Mesendoderm (in vitro differentiated cells): ENCODE data around the gene TBL2.

ENCODE experiments used
- DNase-seq: peaks from one replicate; pipeline ENCODE4 v3.0.0; 2013
- H2AK5ac ChIP-seq: 2 replicates; pipeline ENCODE4 v1.6.1; 2013; ENCODE audit warnings: low read length, inconsistent platforms
- H2BK120ac ChIP-seq: 2 replicates; pipeline ENCODE4 v1.6.1; 2013; ENCODE audit warnings: low read depth, mild to moderate bottlenecking, low read length, moderate library complexity, mixed read lengths
- H2BK15ac ChIP-seq: replicated peaks from 2 replicates; pipeline ENCODE4 v1.6.1; 2013; ENCODE audit warnings: low read depth, mild to moderate bottlenecking, moderate library complexity
- H2BK5ac ChIP-seq: 2 replicates; pipeline ENCODE4 v1.6.1; 2013; ENCODE audit warnings: low read length, inconsistent platforms
- H3K18ac ChIP-seq: 2 replicates; pipeline ENCODE4 v1.6.1; 2013; ENCODE audit warnings: mild to moderate bottlenecking, low read length, mixed read lengths
- H3K23ac ChIP-seq: one replicate; pipeline ENCODE4 v1.6.1; 2013; ENCODE audit warnings: low read length
- H3K27ac ChIP-seq: 2 replicates; pipeline ENCODE4 v1.5.1; 2013; ENCODE audit warnings: low read depth, mild to moderate bottlenecking, inconsistent platforms, low read length, moderate library complexity
- H3K27me3 ChIP-seq: 2 replicates; pipeline ENCODE4 v1.6.1; 2013; ENCODE audit warnings: low read length, control low read depth, mild to moderate bottlenecking, inconsistent platforms; ENCODE audit not compliant: insufficient read depth, poor library complexity
- H3K36me3 ChIP-seq: 2 replicates; pipeline ENCODE4 v1.6.1; 2013; ENCODE audit warnings: low read length, inconsistent platforms; ENCODE audit not compliant: control insufficient read depth, insufficient read depth
- H3K4ac ChIP-seq: one replicate; pipeline ENCODE4 v1.6.1; 2013; ENCODE audit warnings: low read depth, mild to moderate bottlenecking, low read length, moderate library complexity
- H3K4me1 ChIP-seq: 2 replicates; pipeline ENCODE4 v1.6.1; 2013; ENCODE audit warnings: low read depth, low read length, inconsistent platforms; ENCODE audit not compliant: control insufficient read depth
- H3K4me2 ChIP-seq: 2 replicates; pipeline ENCODE4 v1.6.1; 2013; ENCODE audit warnings: low read length
- H3K4me3 ChIP-seq: 2 replicates; pipeline ENCODE4 v1.5.1; 2013; ENCODE audit warnings: mild to moderate bottlenecking, low read length
- H3K56ac ChIP-seq: one replicate; pipeline ENCODE4 v1.6.1; 2013; ENCODE audit warnings: low read length
- H3K79me1 ChIP-seq: 2 replicates; pipeline ENCODE4 v1.6.1; 2013; ENCODE audit warnings: low read length, inconsistent platforms
- H3K79me2 ChIP-seq: 2 replicates; pipeline ENCODE4 v1.6.1; 2013; ENCODE audit warnings: mild to moderate bottlenecking, low read length; ENCODE audit not compliant: control insufficient read depth, insufficient read depth
- H3K9ac ChIP-seq: 2 replicates; pipeline ENCODE4 v1.6.1; 2013; ENCODE audit warnings: low read length, inconsistent platforms
- H4K5ac ChIP-seq: one replicate; pipeline ENCODE4 v1.6.1; 2013; ENCODE audit warnings: low read length
- H4K8ac ChIP-seq: one replicate; pipeline ENCODE4 v1.6.1; 2013; ENCODE audit warnings: low read depth, mild to moderate bottlenecking, control low read depth, low read length, moderate library complexity
- WGBS: extraction: QIAGEN DNeasy Blood & Tissue Kit; methylation state at CpG from one replicate; pipeline ENCODE4 v1.1.7; 2013; ENCODE audit warnings: low lambda C conversion rate, missing lambda C conversion rate; ENCODE audit not compliant: insufficient coverage; ENCODE audit errors: extremely low coverage; 5-methylcytosine and 5-hydroxymethylcytosine counted together

Gene TBL2

GRCh38 chr7:73577627-73578341, 595 bp downstream of the TBL2 start:
- no peak overlapping the region for H4K8ac ChIP-seq
- no peak overlapping the region for H2BK5ac ChIP-seq
- peak overlapping the region; percentile 81 for H3K4me2 ChIP-seq
- no CpG with 5 or more reads among the region's 32 CpGs for WGBS
- peaks cover 3% of the 10 kb centered on the region for H3K4me1 ChIP-seq
- H4K5ac ChIP-seq, result no peak overlapping the region
- peak overlapping the region; percentile 56 for H3K4ac ChIP-seq
- no peak overlapping the region for H2BK120ac ChIP-seq
- H3K4me3 ChIP-seq, result peak overlapping the region; percentile 84
- H3K18ac ChIP-seq, result peak overlapping the region; percentile 81
- H3K79me1 ChIP-seq, result peaks cover 10% of the 10 kb centered on the region
- DNase-seq, result no peak
- H3K9ac ChIP-seq, result peak overlapping the region; percentile 98
- H3K27me3 ChIP-seq, result no peaks in the 10 kb centered on the region
- peak overlapping the region; percentile 14 for H2AK5ac ChIP-seq
- H3K36me3 ChIP-seq, result peaks cover 8% of the 10 kb centered on the region
- H3K27ac ChIP-seq, result peak overlapping the region; percentile 29
- peak overlapping the region; percentile 80 for H3K23ac ChIP-seq
- peak overlapping the region; percentile 95 for H3K56ac ChIP-seq
- no peak overlapping the region for H2BK15ac ChIP-seq
- peaks cover 8% of the 10 kb centered on the region for H3K79me2 ChIP-seq

DNA sequence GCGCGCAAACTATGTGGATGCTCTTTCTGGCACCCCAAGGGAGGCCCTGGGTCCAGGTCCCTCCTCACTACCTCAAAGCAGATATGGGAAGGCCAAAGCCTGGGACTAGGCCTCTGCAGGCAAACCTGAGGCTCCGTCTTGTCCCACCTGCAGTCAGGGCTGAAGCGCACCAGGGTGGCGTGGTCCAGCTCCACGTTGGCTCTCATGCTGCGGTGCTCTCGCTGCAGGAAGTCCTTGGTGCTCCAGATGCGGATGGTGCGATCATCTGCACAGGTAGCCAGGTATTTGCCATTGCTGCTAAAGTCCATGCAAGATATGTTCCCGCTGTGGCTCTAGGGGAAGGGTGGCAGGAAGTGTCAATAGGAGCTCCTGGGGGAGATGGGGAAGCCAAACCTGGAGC, 4.6 kb downstream of the TBL2 start:
- H3K36me3 ChIP-seq, result peaks cover 16% of the 10 kb centered on the region
- WGBS, result no CpG with 5 or more reads among the region's 11 CpGs

DNA sequence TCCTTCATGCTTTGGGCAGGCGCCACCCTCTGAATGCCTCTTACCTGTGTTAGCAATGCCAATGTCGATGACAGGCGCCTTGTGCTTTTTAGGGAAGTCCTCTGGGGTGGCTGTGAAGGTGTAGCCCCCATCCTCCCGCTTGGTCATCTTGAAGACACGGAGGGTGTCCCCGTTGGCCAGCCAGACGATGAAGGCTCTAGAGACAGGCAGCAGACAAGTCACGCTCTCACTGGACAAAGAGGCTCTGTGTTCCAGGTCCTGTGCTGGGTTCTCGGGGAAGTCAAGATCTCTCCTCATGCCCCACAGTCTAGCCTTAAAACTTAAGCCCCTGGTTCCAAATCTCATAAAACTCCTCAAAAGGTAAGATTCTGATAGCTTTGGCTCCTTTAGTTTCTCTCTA, 5.1 kb downstream of the TBL2 start:
- Histone ChIP-seq H4K8ac (no peak overlapping the region), H2BK5ac (no peak overlapping the region), H3K27ac (no peak overlapping the region), H2BK120ac (no peak overlapping the region), H3K79me1 (peaks cover 10% of the 10 kb centered on the region), H2AK5ac (no peak overlapping the region), H3K79me2 (peaks cover 8% of the 10 kb centered on the region), H2BK15ac (no peak overlapping the region), H3K23ac (no peak overlapping the region), H4K5ac (no peak overlapping the region), H3K36me3 (peaks cover 16% of the 10 kb centered on the region), H3K9ac (no peak overlapping the region), H3K4ac (no peak overlapping the region), H3K18ac (no peak overlapping the region), H3K4me3 (no peak overlapping the region), H3K56ac (no peak overlapping the region), H3K4me2 (no peak overlapping the region), H3K27me3 (no peaks in the 10 kb centered on the region), H3K4me1 (no peaks in the 10 kb centered on the region)
- DNase-seq, result no peak
- no CpG with 5 or more reads among the region's 9 CpGs for WGBS

More for the DNA sequence above, 4.6 kb downstream of the TBL2 start:
- Histone ChIP-seq H3K23ac (no peak overlapping the region), H4K5ac (no peak overlapping the region), H4K8ac (no peak overlapping the region), H3K4me3 (no peak overlapping the region), H2BK5ac (no peak overlapping the region), H3K27ac (peak overlapping the region; percentile 38), H3K4ac (no peak overlapping the region), H3K79me2 (peaks cover 8% of the 10 kb centered on the region), H2BK120ac (no peak overlapping the region), H3K18ac (no peak overlapping the region), H2BK15ac (no peak overlapping the region), H3K4me1 (no peaks in the 10 kb centered on the region), H3K56ac (no peak overlapping the region), H3K79me1 (peaks cover 10% of the 10 kb centered on the region), H3K9ac (no peak overlapping the region), H2AK5ac (no peak overlapping the region), H3K27me3 (no peaks in the 10 kb centered on the region), H3K4me2 (no peak overlapping the region)
- DNase-seq, result no peak

- Histone ChIP-seq H2BK5ac (no peak overlapping the region), H3K36me3 (peaks cover 16% of the 10 kb centered on the region), H2BK15ac (no peak overlapping the region), H3K4me3 (no peak overlapping the region), H3K27ac (no peak overlapping the region), H3K79me1 (peaks cover 8% of the 10 kb centered on the region), H4K8ac (no peak overlapping the region), H2AK5ac (no peak overlapping the region), H3K4me1 (no peaks in the 10 kb centered on the region), H3K4ac (no peak overlapping the region), H3K4me2 (no peak overlapping the region), H2BK120ac (no peak overlapping the region), H3K9ac (no peak overlapping the region), H3K27me3 (no peaks in the 10 kb centered on the region), H3K79me2 (peaks cover 5% of the 10 kb centered on the region), H4K5ac (no peak overlapping the region), H3K56ac (no peak overlapping the region), H3K23ac (no peak overlapping the region), H3K18ac (no peak overlapping the region)
- WGBS, result no CpG with 5 or more reads among the region's 6 CpGs
- no peak for DNase-seq
Observed at GRCh38 chr7:73572767-73573186, 5.6 kb downstream of the TBL2 start.

- no peak overlapping the region for H2BK15ac ChIP-seq
- no peak overlapping the region for H2BK120ac ChIP-seq
- H3K36me3 ChIP-seq, result peaks cover 16% of the 10 kb centered on the region
- no peak overlapping the region for H3K23ac ChIP-seq
- H3K4ac ChIP-seq, result no peak overlapping the region
- no CpG with 5 or more reads among the region's 10 CpGs for WGBS
- DNase-seq, result no peak
- H3K4me2 ChIP-seq, result no peak overlapping the region
- no peak overlapping the region for H3K9ac ChIP-seq
- no peak overlapping the region for H3K27ac ChIP-seq
- no peaks in the 10 kb centered on the region for H3K27me3 ChIP-seq
- H4K8ac ChIP-seq, result no peak overlapping the region
- H3K18ac ChIP-seq, result no peak overlapping the region
- no peak overlapping the region for H3K4me3 ChIP-seq
- H3K79me1 ChIP-seq, result peaks cover 4% of the 10 kb centered on the region
- no peak overlapping the region for H4K5ac ChIP-seq
- H2AK5ac ChIP-seq, result no peak overlapping the region
- H3K79me2 ChIP-seq, result no peaks in the 10 kb centered on the region
- no peak overlapping the region for H3K56ac ChIP-seq
- H3K4me1 ChIP-seq, result no peaks in the 10 kb centered on the region
- H2BK5ac ChIP-seq, result no peak overlapping the region
Observed at GRCh38 chr7:73570977-73571376, 7.4 kb downstream of the TBL2 start.

DNA sequence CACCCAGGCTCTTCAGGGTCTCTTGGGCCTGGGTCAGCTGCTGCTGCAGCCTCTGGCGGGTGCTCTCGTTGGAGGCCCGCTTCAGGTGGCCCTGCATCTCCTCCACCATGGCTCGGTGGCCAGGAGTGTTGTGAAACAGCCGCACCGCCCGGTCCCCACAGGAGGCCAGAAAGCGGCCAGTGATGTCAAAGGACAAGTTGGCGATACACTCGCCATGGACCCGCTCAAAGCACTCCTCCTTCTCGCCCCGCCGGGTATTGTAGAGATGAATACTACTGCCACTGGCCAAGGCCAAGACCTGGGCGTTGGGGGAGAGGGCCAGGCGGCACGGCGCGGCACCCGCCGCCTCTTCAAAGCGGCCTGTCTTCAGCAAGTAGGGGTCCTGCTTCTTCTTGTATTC, 7.9 kb downstream of the TBL2 start:
- Histone ChIP-seq H3K4ac (no peak overlapping the region), H3K4me1 (no peaks in the 10 kb centered on the region), H2BK5ac (no peak overlapping the region), H2BK120ac (no peak overlapping the region), H3K23ac (no peak overlapping the region), H3K4me3 (no peak overlapping the region), H3K79me2 (no peaks in the 10 kb centered on the region), H3K79me1 (peaks cover 4% of the 10 kb centered on the region), H2BK15ac (no peak overlapping the region), H3K4me2 (no peak overlapping the region), H4K8ac (no peak overlapping the region), H3K36me3 (peaks cover 16% of the 10 kb centered on the region), H3K27me3 (no peaks in the 10 kb centered on the region), H3K27ac (no peak overlapping the region), H3K9ac (no peak overlapping the region), H3K18ac (no peak overlapping the region), H4K5ac (no peak overlapping the region), H2AK5ac (no peak overlapping the region), H3K56ac (no peak overlapping the region)
- no peak for DNase-seq
- no CpG with 5 or more reads among the region's 22 CpGs for WGBS
